HepG2 (cell line): ENCODE results near the gene PRKCE. TPM values are rescaled to one million over a fixed set of nuclear protein-coding genes. Genes with fewer than 3 reads are reported as not detected.

Source experiments
- ATAC-seq: fragments of 200-7000 bp; cut with Tn5 transposase; 3 replicates; pipeline ENCODE4 v1.9.1; 2020; ENCODE audit warnings: mild to moderate bottlenecking, moderate library complexity
- BruUV-seq: library from RNA; stranded (reverse); fragments of 400-500 nt; replicated peaks from 2 replicates; lab custom pipeline; 2021; lab: Mats Ljungman, UMichigan
- CTCF ChIA-PET: fragments of 300-600 bp; formaldehyde crosslinking; extraction: SDS; loops from one replicate; lab custom pipeline; 2021; ENCODE audit warnings: low total read pairs, inconsistent platforms, low intra/inter-chr PET ratio; lab: Yijun Ruan, JAX
- POLR2A ChIA-PET: fragments of 350-600 bp; sonication (Branson Sonifier 250); formaldehyde crosslinking; loops from one replicate; lab custom pipeline; 2020; ENCODE audit warnings: antibody characterized with exemption, inconsistent platforms; lab: Yijun Ruan, JAX
- DNase-seq: peaks from one replicate; pipeline ENCODE4 v3.0.0-alpha.2; 2015; ENCODE audit warnings: low spot score
- FAIRE-seq: peaks from 3 replicates; lab custom pipeline; 2011; peaks lifted over from hg19 to GRCh38; lab: Jason Lieb, UNC
- H2AFZ ChIP-seq: one replicate; pipeline ENCODE4 v1.6.1; 2011; ENCODE audit warnings: low read length, inconsistent platforms
- H3K27ac ChIP-seq: fragments of 300-600 bp; 3 replicates; pipeline ENCODE4 v1.8.0; 2011; ENCODE audit warnings: mixed run types, mild to moderate bottlenecking, mixed read lengths, low read length, inconsistent platforms; ENCODE audit not compliant: insufficient read depth; ENCODE audit errors: extremely low read length
- H3K27me3 ChIP-seq, 2 experiments: fragments of 200-600 bp in 1 of 2; 2 replicates in 1 of 2; 3 replicates in 1 of 2; pipeline versions ENCODE4 v1.6.0 to v1.8.0; 2011; ENCODE audit warnings: low read length in 2 of 2, mild to moderate bottlenecking in 2 of 2, moderate library complexity in 2 of 2, inconsistent platforms in 1 of 2; ENCODE audit not compliant: insufficient read depth in 2 of 2, control insufficient read depth in 1 of 2
- H3K36me3 ChIP-seq, 2 experiments: fragments of 200-600 bp in 1 of 2; replicated peaks in 1 of 2; 2 replicates in 1 of 2; 3 replicates in 1 of 2; pipeline versions ENCODE4 v1.5.1 to v1.8.0; 2011; ENCODE audit warnings: low read length in 2 of 2, inconsistent platforms in 1 of 2; ENCODE audit not compliant: insufficient read depth in 2 of 2, control insufficient read depth in 1 of 2
- H3K4me1 ChIP-seq: 2 replicates; pipeline ENCODE4 v1.5.1; 2012; ENCODE audit warnings: low read length, inconsistent platforms; ENCODE audit not compliant: insufficient read depth
- H3K4me2 ChIP-seq: 2 replicates; pipeline ENCODE4 v1.6.0; 2011; ENCODE audit warnings: low read depth, low read length, inconsistent platforms
- H3K4me3 ChIP-seq, 3 experiments: fragments of 200-600 bp in 1 of 3; sonication (generic), shearing (Covaris generic) in 1 of 3; replicated peaks in 1 of 3; 2 replicates each; pipeline ENCODE4 v1.5.1; 2011 to 2016; ENCODE audit warnings: low read length in 3 of 3, inconsistent platforms in 2 of 3, low read depth in 2 of 3, mild to moderate bottlenecking in 2 of 3, control low read depth in 1 of 3, mixed read lengths in 1 of 3; ENCODE audit not compliant: insufficient read depth in 1 of 3
- H3K79me2 ChIP-seq: one replicate; pipeline ENCODE4 v1.6.1; 2011; ENCODE audit warnings: low read length, inconsistent platforms; ENCODE audit not compliant: insufficient read depth
- H3K9ac ChIP-seq: 2 replicates; pipeline ENCODE4 v1.6.0; 2011; ENCODE audit warnings: mild to moderate bottlenecking, low read depth, low read length, inconsistent platforms; ENCODE audit not compliant: insufficient read depth
- H3K9me3 ChIP-seq: 2 replicates; pipeline ENCODE4 v1.5.1; 2012; ENCODE audit warnings: mild to moderate bottlenecking, low read length
- H4K20me1 ChIP-seq: 2 replicates; pipeline ENCODE4 v1.6.0; 2011; ENCODE audit warnings: inconsistent platforms, mild to moderate bottlenecking, low read length, moderate library complexity; ENCODE audit not compliant: insufficient read depth
- KLF15 ChIP-seq: sonication (generic); formaldehyde crosslinking; IDR thresholded peaks from 2 replicates; pipeline ENCODE4 v1.8.1; 2023; ENCODE audit warnings: borderline replicate concordance, mild to moderate bottlenecking, inconsistent platforms, missing genetic modification reagents, mixed read lengths
- STAT5B ChIP-seq: sonication (generic); formaldehyde crosslinking; IDR thresholded peaks from 2 replicates; pipeline ENCODE4 v1.4.0; 2020; ENCODE audit warnings: missing genetic modification reagents
- TEAD2 ChIP-seq: sonication (generic); formaldehyde crosslinking; IDR thresholded peaks from 2 replicates; pipeline ENCODE4 v1.9.0; 2021; ENCODE audit warnings: missing genetic modification reagents
- ZFP62 ChIP-seq: sonication (generic); formaldehyde crosslinking; IDR thresholded peaks from 2 replicates; pipeline ENCODE4 v1.4.0; 2020; ENCODE audit warnings: missing genetic modification reagents
- ZNF160 ChIP-seq: sonication (generic); formaldehyde crosslinking; IDR thresholded peaks from 2 replicates; pipeline ENCODE4 v1.8.0; 2022; ENCODE audit warnings: mild to moderate bottlenecking, inconsistent platforms, missing genetic modification reagents
- ZNF253 ChIP-seq: sonication (generic); formaldehyde crosslinking; IDR thresholded peaks from 2 replicates; pipeline ENCODE4 v1.8.0; 2022; ENCODE audit warnings: mild to moderate bottlenecking, missing genetic modification reagents, borderline replicate concordance
- ZNF446 ChIP-seq: sonication (generic); formaldehyde crosslinking; IDR thresholded peaks from 2 replicates; pipeline ENCODE4 v1.5.0; 2020; ENCODE audit warnings: mild to moderate bottlenecking, missing genetic modification reagents
- ZNF577 ChIP-seq: sonication (generic); formaldehyde crosslinking; IDR thresholded peaks from 2 replicates; pipeline ENCODE4 v1.4.0; 2020; ENCODE audit warnings: mild to moderate bottlenecking, low read depth, missing genetic modification reagents, borderline replicate concordance
- ZNF709 ChIP-seq: sonication (generic); formaldehyde crosslinking; IDR thresholded peaks from 2 replicates; pipeline ENCODE4 v1.5.0; 2020; ENCODE audit warnings: mild to moderate bottlenecking, missing genetic modification reagents
- WGBS: methylation state at CpG from one replicate; pipeline ENCODE4 v1.1.6; 2017; ENCODE audit warnings: low lambda C conversion rate; 5-methylcytosine and 5-hydroxymethylcytosine counted together
- in situ Hi-C: cut with HindIII; loops from 2 replicates; pipeline ENCODE4 v1.10.0; 2017; ENCODE audit warnings: low pct_unique_long_range_greater_than_20kb; ENCODE audit not compliant: extremely low pct_ligation_motif_present
- intact Hi-C: fragments of 100-400 bp; cut with micrococcal nuclease; formaldehyde crosslinking; loops from one replicate; pipeline ENCODE4 v1.10.0; 2022; ENCODE audit not compliant: unreplicated experiment
- polyA plus RNA-seq, 8 experiments: library from polyadenylated mRNA; depleted of rRNA in 3 of 8; stranded (reverse) in 7 of 8; unstranded in 1 of 8; fragments of >200 nt; fragmentation: Illumina TruSeq in 4 of 8; extraction: Trizol in 4 of 8; gene quantifications; 2 replicates each; pipeline versions ENCODE4 v1.2.1 to v1.2.3, GENCODE V29; 2011 to 2016; ENCODE audit warnings: low read depth in 4 of 8, missing spikeins in 1 of 8, mixed read lengths in 1 of 8; ENCODE audit not compliant: insufficient read depth in 1 of 8
- total RNA-seq, 5 experiments: library from RNA; depleted of rRNA; stranded (reverse); fragments of >200 nt; fragmentation: Illumina TruSeq; extraction: Trizol; gene quantifications; 2 replicates each; pipeline ENCODE4 v1.2.3, GENCODE V29; 2016; ENCODE audit warnings: low read depth in 1 of 5
- TF ChIP-seq, protein P1 (sequence below): sonication (generic); formaldehyde crosslinking; IDR thresholded peaks from 2 replicates; pipeline ENCODE4 v1.5.0; 2020; ENCODE audit warnings: mild to moderate bottlenecking, missing genetic modification reagents
- TF ChIP-seq, protein P2 (sequence below): sonication (generic); formaldehyde crosslinking; IDR thresholded peaks from 2 replicates; pipeline ENCODE4 v1.8.1; 2022; ENCODE audit warnings: mild to moderate bottlenecking, missing genetic modification reagents
- TF ChIP-seq, protein P3 (sequence below): sonication (generic); formaldehyde crosslinking; IDR thresholded peaks from 2 replicates; pipeline ENCODE4 v1.5.1; 2020; ENCODE audit warnings: mild to moderate bottlenecking, missing genetic modification reagents

The PRKCE gene
- total and polyA plus RNA-seq, 2 of the 13 experiments (the other 11 are each of a cell fraction or from before 2014, with no cell fraction given), result 1.0 to 3.9 TPM

DNA sequence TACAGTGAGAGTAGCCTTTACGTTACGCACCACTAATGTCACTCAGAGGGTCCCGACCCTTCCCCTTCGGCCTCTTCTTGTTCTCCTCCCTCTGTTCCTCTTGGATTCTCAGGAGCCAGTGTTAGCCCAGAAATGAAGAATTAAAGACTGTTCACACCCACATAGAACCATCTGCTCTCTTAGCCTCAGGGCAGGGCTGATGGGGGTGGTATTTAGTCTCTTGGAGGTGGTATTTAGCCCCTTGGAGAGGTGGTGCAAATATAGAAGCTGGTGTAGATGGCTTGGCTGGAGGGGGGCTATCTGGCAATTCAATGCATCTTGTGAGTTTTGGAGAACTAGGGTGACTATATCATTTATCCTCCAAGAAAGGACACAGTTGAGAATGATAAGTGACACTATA lies 286.5 kb downstream of the PRKCE start:
- 96% methylated on average over 4 of the region's 4 CpGs for WGBS
- H3K9me3 ChIP-seq, result no peaks in the 10 kb centered on the region
- no peak overlapping the region for H2AFZ ChIP-seq
- in situ Hi-C loops, result loop anchor here (5.0 kb wide), 2 partner anchors 161 to 291 kb away; no protein-coding TSS in a partner anchor
- TF ChIP-seq ZNF577 (CRISPR knock-in tag), result no peak
- TF ChIP-seq KLF15 (CRISPR knock-in tag), result no peak
- TF ChIP-seq, protein P1, sequence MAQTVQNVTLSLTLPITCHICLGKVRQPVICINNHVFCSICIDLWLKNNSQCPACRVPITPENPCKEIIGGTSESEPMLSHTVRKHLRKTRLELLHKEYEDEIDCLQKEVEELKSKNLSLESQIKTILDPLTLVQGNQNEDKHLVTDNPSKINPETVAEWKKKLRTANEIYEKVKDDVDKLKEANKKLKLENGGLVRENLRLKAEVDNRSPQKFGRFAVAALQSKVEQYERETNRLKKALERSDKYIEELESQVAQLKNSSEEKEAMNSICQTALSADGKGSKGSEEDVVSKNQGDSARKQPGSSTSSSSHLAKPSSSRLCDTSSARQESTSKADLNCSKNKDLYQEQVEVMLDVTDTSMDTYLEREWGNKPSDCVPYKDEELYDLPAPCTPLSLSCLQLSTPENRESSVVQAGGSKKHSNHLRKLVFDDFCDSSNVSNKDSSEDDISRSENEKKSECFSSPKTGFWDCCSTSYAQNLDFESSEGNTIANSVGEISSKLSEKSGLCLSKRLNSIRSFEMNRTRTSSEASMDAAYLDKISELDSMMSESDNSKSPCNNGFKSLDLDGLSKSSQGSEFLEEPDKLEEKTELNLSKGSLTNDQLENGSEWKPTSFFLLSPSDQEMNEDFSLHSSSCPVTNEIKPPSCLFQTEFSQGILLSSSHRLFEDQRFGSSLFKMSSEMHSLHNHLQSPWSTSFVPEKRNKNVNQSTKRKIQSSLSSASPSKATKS (CRISPR knock-in tag), result no peak
- no peak for TF ChIP-seq ZFP62 (CRISPR knock-in tag)
- TF ChIP-seq, protein P2, sequence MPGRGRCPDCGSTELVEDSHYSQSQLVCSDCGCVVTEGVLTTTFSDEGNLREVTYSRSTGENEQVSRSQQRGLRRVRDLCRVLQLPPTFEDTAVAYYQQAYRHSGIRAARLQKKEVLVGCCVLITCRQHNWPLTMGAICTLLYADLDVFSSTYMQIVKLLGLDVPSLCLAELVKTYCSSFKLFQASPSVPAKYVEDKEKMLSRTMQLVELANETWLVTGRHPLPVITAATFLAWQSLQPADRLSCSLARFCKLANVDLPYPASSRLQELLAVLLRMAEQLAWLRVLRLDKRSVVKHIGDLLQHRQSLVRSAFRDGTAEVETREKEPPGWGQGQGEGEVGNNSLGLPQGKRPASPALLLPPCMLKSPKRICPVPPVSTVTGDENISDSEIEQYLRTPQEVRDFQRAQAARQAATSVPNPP (CRISPR knock-in tag), result no peak
- no peak for TF ChIP-seq ZNF446 (CRISPR knock-in tag)
- TF ChIP-seq ZNF709 (CRISPR knock-in tag), result no peak
- no peak for TF ChIP-seq STAT5B (CRISPR knock-in tag)
- no peak for TF ChIP-seq TEAD2
- no peak for TF ChIP-seq ZNF253 (CRISPR knock-in tag)
- TF ChIP-seq, protein P3, sequence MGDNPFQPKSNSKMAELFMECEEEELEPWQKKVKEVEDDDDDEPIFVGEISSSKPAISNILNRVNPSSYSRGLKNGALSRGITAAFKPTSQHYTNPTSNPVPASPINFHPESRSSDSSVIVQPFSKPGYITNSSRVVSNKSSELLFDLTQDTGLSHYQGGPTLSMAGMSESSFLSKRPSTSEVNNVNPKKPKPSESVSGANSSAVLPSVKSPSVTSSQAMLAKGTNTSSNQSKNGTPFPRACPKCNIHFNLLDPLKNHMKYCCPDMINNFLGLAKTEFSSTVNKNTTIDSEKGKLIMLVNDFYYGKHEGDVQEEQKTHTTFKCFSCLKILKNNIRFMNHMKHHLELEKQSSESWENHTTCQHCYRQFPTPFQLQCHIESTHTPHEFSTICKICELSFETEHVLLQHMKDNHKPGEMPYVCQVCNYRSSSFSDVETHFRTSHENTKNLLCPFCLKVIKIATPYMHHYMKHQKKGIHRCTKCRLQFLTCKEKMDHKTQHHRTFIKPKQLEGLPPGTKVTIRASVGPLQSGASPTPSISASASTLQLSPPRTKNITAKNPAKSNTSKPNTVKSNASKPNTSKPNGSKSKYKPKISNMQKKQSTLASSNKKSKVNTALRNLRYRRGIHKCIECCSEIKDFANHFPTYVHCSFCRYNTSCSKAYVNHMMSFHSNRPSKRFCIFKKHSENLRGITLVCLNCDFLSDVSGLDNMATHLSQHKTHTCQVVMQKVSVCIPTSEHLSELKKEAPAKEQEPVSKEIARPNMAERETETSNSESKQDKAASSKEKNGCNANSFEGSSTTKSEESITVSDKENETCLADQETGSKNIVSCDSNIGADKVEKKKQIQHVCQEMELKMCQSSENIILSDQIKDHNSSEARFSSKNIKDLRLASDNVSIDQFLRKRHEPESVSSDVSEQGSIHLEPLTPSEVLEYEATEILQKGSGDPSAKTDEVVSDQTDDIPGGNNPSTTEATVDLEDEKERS, result no peak
- no peak for TF ChIP-seq ZNF160 (CRISPR knock-in tag)
- no peak overlapping the region for H3K4me2 ChIP-seq
- no peak overlapping the region for H3K4me3 ChIP-seq
- no peak overlapping the region for H3K9ac ChIP-seq
- CTCF ChIA-PET, result no interaction called here
- H3K27ac ChIP-seq, result no peak overlapping the region
- peaks cover 14% of the 10 kb centered on the region for H3K4me1 ChIP-seq
- no TSS peak for BruUV-seq
- H4K20me1 ChIP-seq, result no peaks in the 10 kb centered on the region
- ATAC-seq (no peak), FAIRE-seq (no peak), DNase-seq (no peak)
- H3K36me3 ChIP-seq, result no peaks in the 10 kb centered on the region
- intact Hi-C loops, result no loop called here
- no peaks in the 10 kb centered on the region for H3K79me2 ChIP-seq
- POLR2A ChIA-PET, result no interaction called here
- H3K27me3 ChIP-seq, result no peaks in the 10 kb centered on the region
